ENCODE measurements around the gene PRKD1.

Gene PRKD1

GRCh38 chr14:29668201-29668600 lies 259.4 kb downstream of the PRKD1 start:
- DNase-seq = no peak

- no peak for DNase-seq
Observed at GRCh38 chr14:29664515-29664914, 263.1 kb downstream of the PRKD1 start.

DNA sequence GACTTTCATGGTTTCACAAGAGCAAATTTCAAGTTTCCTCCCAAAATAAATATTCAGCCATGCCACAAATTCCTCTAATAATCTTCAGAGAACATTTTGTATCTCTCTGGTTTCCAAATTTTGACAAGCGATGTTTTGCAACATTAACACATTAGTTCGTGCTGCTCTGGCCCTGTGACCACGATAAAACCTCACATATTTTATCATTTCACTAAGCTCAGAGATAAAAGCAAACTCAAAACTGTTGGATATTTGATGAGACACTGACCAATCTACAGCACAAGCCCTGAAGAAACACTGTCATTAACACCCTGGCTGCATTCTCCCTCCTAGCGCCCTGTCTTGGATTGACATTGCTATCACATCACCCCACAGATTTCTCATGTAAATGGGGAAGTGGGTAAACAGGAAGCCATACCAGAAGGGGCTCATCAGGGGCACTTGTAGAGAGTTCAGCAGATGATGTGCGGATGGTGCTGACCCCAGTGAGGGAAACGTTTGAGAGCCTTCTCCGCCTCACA lies 264.3 kb downstream of the PRKD1 start:
- DNase-seq = no peak

DNA sequence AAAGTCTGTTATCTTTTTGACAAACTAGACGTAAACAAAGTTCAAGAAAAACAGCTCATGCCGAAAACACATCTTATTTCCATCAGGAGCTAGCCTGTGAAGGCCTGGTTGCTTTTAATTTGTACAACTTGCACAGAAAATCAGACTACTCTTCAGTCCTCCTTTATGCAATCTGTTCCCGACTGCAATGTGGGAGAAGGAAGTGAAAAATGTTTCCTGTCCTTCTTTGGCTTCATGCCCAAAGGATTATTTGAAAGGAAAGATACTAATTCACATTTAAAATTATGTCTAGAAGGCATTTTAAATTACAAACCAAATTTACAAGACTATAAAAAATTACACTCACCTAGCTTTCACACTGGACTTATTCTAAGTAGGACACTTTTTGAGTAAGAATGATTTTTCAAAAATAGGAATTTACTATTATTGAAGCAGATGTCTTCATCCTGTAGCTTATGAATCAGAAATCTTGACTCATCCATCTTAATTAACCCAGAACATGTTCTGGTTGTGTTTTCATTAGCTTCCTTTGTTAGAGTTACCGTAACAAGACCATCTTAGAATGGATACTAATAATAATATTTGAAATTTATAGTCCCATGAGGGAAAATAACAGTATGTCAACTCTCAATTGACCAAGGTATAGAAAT lies 272.6 kb downstream of the PRKD1 start:
- no peak for DNase-seq

- no peak for DNase-seq
Observed at GRCh38 chr14:29653303-29653702, 274.3 kb downstream of the PRKD1 start.

DNA sequence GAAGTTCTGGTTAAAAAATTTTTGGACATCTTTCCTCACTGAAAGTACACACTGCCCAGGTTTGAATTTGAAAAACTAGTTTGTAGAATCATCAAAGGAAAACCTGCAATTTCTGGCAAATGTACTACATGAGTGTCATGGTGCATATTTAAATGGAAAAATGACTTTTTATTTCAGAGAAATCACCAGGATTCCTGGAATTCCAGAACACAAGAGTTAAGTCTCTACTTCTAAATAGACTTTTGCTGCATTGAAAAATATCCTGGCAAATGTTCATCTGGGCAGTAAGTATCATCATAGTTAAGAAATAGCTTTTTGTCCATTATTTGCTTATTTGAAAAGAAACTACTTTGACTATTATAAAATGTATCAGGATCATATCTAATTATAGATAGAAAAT lies 275.1 kb downstream of the PRKD1 start:
- no peak for DNase-seq

DNA sequence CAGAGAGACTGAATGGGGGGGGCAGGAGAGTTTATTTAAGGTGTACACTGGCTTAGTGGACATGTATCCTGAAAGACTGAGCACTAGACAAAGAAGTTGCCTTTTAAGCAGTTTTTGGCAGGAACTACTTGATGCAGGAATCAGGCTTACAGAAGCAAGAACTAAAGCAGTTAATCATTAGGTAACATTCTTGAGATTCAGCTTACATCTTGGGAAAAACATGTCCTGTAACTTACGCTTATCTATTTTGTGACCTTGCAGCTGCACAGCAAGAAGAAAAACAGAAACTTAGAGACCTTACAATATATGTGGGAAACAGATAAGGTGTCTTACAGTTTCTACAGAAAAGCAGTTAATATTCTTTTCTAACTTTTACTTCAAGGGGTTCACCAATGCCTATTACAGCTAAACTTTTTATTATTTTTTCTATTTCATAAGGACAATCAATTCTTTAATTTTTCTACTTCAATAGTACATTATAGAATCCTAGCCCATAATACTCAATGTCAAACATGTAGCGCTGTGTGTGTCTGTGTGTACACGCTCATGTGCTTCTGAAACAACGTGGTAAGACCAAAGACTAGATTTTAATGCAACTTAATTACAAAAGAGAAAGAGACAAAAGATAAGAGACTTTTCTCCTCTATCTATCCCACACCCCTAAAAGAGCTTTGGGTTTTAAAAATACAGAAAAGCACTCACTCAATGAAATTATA lies 276.9 kb downstream of the PRKD1 start:
- no peak for DNase-seq

DNA sequence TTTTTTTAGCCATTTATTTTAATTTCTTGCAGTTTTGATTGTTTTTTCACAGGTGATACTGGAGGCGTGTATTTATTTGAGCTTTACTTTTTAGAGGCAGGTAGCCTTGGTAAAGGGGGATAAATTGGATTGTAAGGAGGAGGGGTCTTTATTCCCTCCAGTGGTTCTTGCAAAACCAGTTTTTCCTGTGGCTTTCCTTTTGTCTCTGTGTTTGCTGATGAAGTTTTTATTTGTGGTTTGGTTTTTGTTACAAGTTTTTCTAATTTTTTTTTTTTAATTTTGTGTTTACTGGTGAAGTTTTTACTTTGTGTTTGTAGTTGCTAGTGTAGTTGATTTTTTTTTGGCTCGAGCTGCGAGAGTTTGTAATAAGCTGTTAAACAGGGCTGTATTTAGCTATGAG lies 278.5 kb downstream of the PRKD1 start:
- no peak for DNase-seq

- no peak for DNase-seq
Observed at GRCh38 chr14:29648045-29648444, 279.6 kb downstream of the PRKD1 start.

DNA sequence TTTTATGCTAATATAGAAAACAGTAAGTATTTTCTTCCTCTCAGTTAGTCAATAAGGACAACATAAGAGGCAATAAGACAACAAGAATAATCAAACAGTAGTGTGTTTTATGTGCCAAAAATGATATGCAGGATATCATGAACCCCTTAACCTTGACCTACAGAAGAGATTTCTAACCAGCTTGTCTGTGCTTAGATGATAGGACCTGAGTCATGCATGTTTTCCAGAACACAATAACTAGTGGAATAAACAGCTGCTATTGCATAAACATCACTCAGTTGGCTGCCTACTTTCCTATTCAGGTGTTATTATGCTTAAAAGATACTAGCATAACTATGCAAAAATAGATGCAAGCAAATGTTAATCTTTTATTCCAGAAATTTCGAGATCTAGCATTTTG lies 282.5 kb downstream of the PRKD1 start:
- no peak for DNase-seq

DNA sequence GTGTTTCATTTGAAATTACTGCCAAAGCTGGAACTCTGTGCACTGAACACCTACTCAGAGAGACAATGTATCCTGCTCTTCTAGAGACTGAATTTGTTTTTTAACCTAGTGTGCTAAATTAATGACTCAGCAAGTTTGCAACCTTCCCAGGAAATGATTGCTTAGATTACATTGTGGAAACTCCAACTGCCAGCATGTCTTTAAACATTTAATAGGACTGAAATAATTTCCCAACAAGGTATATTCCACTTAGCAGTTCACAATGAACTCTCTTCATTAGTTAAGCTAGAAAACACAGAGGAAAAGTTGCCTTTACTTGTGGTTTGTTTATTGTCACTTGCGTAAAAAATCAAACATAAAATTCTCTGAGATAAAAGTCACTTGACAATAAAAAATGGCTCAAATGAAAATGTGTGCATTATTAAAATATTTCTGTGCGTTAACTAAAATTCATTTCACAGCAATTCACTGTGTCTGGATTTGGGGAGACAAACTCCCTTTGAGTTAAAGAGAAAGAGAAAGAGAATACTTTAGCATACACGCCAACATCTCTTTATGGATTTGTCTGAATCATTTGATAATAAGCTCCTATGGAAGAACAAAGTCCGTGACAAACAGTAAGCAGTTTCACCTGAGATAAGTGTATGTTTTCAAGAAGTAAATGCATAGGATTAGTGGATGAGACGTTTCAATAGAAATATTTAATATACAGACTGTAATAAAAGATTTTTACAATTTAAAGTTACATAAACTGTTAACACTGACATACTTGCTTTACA lies 284.0 kb downstream of the PRKD1 start:
- no peak for DNase-seq

GRCh38 chr14:29637411-29637810 lies 290.2 kb downstream of the PRKD1 start:
- DNase-seq = no peak

- DNase-seq = no peak
Observed at GRCh38 chr14:29636870-29637269, 290.8 kb downstream of the PRKD1 start.

GRCh38 chr14:29630566-29631160 lies 297.0 kb downstream of the PRKD1 start:
- DNase-seq = no peak

DNA sequence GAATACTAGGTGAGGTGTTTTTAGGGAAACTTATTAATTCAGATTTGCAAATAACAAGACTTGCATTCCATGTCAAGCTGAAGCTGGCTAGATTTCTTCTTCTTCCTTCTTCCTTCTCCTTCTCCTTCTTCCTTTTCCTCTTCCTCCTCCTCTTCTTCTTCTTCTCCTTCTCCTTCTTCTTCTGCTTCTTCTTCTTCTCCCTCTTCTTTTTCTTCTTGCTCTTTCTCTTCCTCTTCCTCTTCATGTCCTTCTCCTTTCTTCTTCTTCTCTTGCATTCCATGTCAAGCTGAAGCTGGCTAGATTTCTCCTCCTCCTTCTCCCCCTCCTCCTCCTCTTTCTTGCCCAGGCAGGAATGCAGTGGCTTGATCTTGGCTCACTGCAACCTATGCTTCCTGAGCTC lies 297.8 kb downstream of the PRKD1 start:
- DNase-seq = no peak

GRCh38 chr14:29627137-29627536 lies 300.5 kb downstream of the PRKD1 start:
- DNase-seq = no peak

DNA sequence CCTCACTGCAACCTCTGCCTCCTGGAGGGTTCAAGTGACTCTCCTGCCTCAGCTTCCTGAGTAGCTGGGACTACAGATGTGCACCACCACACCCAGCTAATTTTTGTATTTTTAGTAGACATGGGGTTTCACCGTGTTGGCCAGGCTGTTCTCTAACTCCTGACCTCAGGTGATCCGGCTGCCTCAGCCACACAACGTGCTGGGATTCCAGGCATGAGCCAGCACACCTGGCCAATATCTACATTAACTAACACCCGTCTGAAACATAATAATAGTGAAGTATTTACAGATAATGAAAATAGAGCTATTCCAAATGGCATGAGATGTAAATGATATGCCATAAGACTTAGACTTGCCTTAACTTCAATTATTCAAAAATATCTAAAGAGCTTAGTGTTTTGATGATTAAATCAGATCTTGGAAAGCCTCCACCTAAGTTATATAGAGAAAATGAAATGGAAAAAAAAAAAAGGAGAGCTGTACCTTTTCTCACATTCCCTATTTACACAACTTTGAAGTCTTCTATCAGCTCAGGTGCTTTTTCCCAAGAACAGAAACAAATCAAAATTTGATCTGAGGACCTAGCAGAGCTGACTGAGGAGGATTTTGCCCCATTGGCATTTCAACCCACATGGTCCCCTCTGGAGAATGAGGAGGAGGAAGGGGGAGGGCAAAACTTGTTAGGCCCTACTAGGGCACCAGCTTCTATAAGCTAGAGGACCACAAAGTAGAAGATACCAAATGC lies 309.2 kb downstream of the PRKD1 start:
- no peak for DNase-seq

DNA sequence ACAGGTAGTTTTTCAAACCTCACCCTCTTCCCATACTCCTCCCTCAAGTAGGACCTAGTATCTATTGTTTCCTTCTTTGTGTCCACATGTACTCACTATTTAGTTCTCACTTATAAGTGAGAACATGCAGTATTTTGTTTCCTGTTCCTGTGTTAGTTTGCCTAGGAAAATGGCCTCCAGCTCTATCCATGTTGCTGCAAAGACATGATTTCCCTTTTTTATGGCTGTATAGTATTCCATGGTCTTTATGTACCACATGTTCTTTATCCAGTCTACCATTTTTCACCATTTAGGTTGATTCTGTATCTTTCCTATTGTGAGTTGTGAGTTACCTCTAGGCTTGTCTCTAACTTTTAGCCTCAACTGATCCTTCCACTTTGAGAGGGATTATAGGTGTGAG lies 310.7 kb downstream of the PRKD1 start:
- no peak for DNase-seq

DNA sequence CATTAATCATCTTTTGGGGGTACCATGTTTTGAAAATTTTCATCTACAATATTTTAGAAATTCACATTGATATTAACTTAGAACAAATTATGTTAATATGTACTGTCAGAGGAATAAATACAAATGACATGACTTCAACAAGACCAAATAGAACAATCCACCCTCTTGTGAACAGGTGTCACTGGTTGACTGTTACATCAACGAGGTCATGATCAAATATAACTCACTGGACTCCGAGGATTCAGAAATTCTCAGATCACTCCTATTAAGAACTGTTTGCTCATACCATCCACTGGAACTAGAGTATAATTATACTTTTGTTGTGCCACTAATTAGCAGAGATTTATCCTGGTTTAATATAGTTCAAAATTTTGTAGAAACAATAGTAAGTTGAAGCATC lies 318.8 kb downstream of the PRKD1 start:
- DNase-seq = no peak

DNA sequence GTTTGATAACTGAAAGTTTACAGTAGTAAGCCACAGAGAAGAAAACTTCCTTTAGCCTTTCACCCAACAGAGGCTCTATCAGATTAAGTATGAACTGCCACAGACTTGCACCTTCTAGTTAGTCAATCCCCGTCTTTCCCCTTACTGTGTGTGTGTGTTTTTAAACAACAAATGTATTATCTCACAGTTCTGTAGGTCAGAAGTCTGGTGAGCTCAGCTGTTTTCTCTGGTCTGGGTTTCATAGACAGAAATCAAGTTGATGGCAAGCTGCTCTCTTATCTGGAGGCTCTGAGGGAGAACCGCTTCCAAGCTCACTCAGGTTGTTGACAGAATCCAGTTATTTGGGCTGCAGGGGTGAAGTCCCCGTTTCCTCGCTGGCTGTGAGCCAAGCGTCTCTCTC lies 320.5 kb downstream of the PRKD1 start:
- DNase-seq = no peak

- DNase-seq = no peak
Observed at GRCh38 chr14:29603696-29604095, 324.0 kb downstream of the PRKD1 start.

DNA sequence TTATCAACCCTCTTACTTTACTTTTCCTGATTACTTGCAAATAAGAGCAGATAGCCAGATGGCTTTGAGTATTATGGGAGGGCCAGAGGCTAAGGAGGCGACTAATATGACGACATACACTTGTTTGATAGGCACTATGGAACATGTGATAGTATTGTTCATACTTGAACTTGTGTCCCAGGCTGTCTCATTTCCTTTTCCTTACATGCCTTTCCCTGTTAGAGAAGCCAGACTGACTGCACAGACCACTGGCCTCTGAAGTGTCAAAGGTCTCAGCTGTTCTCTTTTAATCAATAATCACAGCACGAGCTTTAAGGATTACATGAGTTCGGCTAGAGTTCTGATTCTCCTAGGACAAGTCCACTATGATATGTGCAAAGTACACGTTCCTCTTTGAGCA lies 326.0 kb downstream of the PRKD1 start:
- no peak for DNase-seq
